Muscle layer of duodenum (tissue), 2 donors: ENCODE results near the gene SPARCL1.
"Not testable (repeated sequence)": the region's sequence is repeated elsewhere in the genome, so short reads cannot be mapped to it uniquely, and the experiment has no call there.

Source experiments
- H3K27ac ChIP-seq: one replicate; pipeline ENCODE4 v1.7.0; 2013; ENCODE audit warnings: mild to moderate bottlenecking, low read length
- H3K27me3 ChIP-seq: one replicate; pipeline ENCODE4 v1.7.0; 2013; ENCODE audit warnings: low read depth, mild to moderate bottlenecking, control low read depth, low read length
- H3K36me3 ChIP-seq, 2 donors: one replicate each; pipeline ENCODE4 v1.7.0; 2013; ENCODE audit warnings: low read length in 2 of 2, control low read depth in 1 of 2, mild to moderate bottlenecking in 1 of 2; ENCODE audit not compliant: insufficient read depth in 2 of 2, control insufficient read depth in 1 of 2
- H3K4me1 ChIP-seq, 2 donors: one replicate each; pipeline ENCODE4 v1.7.0; 2013; ENCODE audit warnings: low read length in 2 of 2, mild to moderate bottlenecking in 2 of 2, control low read depth in 1 of 2, moderate library complexity in 1 of 2; ENCODE audit not compliant: insufficient read depth in 2 of 2, control insufficient read depth in 1 of 2
- H3K4me3 ChIP-seq, 2 donors: one replicate each; pipeline ENCODE4 v1.7.0; 2013; ENCODE audit warnings: low read length in 2 of 2, low read depth in 1 of 2, mild to moderate bottlenecking in 1 of 2
- H3K9me3 ChIP-seq, 2 donors: one replicate each; pipeline ENCODE4 v1.7.0; 2013; ENCODE audit warnings: low read length in 2 of 2, control low read depth in 1 of 2, mild to moderate bottlenecking in 1 of 2; ENCODE audit not compliant: control insufficient read depth in 1 of 2
- donor health status: healthy.

Gene SPARCL1

DNA sequence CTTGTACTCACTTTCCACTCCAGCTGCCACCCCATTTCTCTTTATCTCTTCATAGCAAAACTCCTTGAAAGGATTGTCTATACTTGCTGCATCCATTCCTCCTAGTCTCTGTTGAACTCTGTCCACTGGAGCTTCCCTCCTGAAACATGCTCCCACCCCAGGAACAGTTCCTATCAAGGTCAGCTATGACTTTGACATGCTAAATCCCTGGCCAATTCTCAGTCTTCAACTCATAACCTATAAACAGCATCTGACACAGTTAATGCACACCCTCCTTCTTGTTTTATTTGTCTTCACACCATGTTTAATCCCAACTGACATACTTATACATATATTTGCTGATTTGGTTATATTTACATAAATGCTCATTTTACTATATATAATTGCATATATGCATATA lies 47.8 kb downstream of the SPARCL1 start:
- H3K4me1 ChIP-seq, result no peaks in the 10 kb centered on the region
- no peak overlapping the region for H3K4me3 ChIP-seq
- peaks cover 19 to 48% of the 10 kb centered on the region in 2 donors for H3K36me3 ChIP-seq
- no peak overlapping the region for H3K27ac ChIP-seq
- H3K9me3 ChIP-seq, result no peaks in the 10 kb centered on the region
- no peaks in the 10 kb centered on the region for H3K27me3 ChIP-seq

DNA sequence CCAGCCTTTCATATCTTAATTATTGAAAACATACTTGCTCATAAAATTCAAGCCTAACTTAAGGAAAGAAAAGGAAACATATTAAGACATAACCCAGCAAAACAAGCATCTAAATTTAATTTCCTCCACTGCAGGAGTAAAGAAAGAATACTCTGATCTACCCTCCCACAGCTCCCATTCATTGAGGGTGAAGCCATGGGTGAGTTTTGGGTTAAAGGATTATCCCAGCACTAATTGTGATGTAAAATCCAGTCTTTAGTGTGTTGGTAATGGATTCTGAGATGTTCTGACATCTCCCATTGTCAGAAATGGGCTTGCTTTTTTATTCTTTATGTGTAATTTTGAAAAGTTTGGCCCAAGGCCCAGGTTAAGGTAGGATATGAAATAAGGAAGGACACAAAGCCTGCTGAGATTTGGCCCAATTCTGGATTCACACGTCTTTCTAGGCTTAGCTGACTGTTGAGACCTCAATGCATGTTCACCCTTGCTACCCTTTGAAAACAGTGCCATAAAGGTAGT lies 50.4 kb downstream of the SPARCL1 start:
- no peak overlapping the region for H3K27ac ChIP-seq
- H3K27me3 ChIP-seq, result no peaks in the 10 kb centered on the region
- no peaks in the 10 kb centered on the region for H3K9me3 ChIP-seq
- H3K36me3 ChIP-seq, result peaks cover 27 to 71% of the 10 kb centered on the region in 2 donors
- H3K4me1 ChIP-seq, result no peaks in the 10 kb centered on the region
- no peak overlapping the region for H3K4me3 ChIP-seq

DNA sequence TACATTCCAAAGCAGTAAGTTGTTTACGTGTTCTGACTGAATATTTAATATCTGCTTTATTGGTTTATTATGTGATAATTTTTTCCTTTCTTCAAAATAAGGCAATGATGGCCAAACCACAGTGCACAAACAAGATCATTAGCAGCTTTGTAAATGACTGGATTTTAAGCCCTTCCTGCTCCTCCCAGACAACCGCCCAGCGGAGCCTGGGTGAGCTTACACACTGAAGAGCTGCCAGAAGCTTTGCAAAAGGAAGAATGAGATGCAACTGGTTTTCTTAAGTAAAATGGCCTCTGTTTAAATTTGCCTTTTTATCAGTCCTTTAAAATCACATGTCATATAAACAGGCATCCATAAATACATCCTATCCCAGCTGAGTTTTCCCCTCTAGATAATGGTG lies 52.2 kb downstream of the SPARCL1 start:
- no peak overlapping the region for H3K27ac ChIP-seq
- H3K36me3 ChIP-seq, result peaks cover 35 to 75% of the 10 kb centered on the region in 2 donors
- no peaks in the 10 kb centered on the region for H3K4me1 ChIP-seq
- H3K4me3 ChIP-seq, result no peak overlapping the region
- no peaks in the 10 kb centered on the region for H3K9me3 ChIP-seq
- H3K27me3 ChIP-seq, result no peaks in the 10 kb centered on the region

DNA sequence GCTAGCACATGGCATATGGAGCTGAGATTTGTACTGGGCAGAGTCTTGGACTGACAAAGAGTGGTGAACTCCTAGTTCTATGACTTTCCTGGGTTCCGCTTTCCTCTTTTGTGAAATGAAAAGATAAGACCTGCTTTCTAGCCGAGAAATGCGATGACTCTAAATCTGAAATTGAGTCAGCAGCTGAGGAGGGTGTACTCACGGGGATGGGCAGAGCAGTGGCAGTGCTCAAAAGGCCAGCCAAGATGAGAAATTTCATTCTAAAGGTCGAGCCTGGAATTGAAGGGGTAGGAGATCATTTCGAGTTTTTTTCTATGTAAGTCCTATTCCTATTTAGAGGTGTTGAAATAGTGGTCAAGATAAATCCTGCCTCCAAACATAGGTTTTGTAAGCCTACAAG lies 59.8 kb downstream of the SPARCL1 start:
- no peaks in the 10 kb centered on the region for H3K9me3 ChIP-seq
- peaks cover 8 to 19% of the 10 kb centered on the region in 2 donors for H3K36me3 ChIP-seq
- H3K27ac ChIP-seq, result no peak overlapping the region
- no peaks in the 10 kb centered on the region for H3K4me1 ChIP-seq
- H3K27me3 ChIP-seq, result no peaks in the 10 kb centered on the region
- no peak overlapping the region for H3K4me3 ChIP-seq

- no peaks in the 10 kb centered on the region for H3K9me3 ChIP-seq
- no peaks in the 10 kb centered on the region for H3K27me3 ChIP-seq
- H3K4me1 ChIP-seq, result no peaks in the 10 kb centered on the region
- H3K4me3 ChIP-seq, result no peak overlapping the region
- no peak overlapping the region for H3K27ac ChIP-seq
- no peaks in the 10 kb centered on the region for H3K36me3 ChIP-seq
These were observed 63.3 kb downstream of the SPARCL1 start for GRCh38 chr4:87465739-87466366.

DNA sequence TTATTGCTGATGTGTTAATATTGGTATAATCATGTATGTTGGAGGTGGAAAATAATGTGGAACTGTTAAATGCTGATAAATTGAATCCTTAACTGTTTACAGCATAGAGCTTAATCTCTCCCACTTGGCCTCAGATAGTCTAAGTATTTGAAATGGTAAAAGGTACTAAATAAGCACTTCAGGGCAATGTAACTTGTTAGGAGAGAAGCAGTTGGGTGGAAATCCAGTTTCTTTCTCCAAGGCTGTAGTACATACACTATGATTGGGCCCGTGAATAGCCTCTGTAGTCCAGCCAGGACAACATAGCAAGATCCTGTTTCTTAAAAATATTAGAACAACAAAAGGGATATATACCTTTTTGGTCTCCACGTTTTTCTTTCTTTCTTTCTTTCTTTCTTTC lies 67.1 kb downstream of the SPARCL1 start:
- Histone ChIP-seq H3K27ac (no peak overlapping the region), H3K9me3 (no peaks in the 10 kb centered on the region), H3K36me3 (peaks cover 4 to 14% of the 10 kb centered on the region in 2 donors), H3K27me3 (no peaks in the 10 kb centered on the region), H3K4me3 (no peak overlapping the region), H3K4me1 (no peaks in the 10 kb centered on the region)

DNA sequence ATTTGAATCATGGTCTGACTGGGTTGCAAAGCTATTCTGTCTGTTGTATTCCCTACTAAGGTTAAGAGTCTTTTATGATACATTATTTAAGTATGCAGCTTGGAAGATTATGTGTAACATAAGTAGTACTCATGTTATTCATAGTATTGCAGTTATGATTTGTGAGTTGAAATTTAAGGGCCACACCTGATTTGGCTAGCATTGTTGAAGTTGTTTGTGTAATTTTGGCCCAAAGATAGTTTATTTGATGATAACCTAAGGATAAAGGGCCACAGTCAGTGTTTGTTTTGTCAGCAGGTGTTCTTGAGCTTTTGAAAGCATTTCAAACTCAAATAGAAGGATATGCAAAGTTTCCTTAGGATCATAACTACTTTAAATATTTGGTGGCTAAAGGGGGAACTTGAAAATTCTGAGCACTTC lies 67.9 kb downstream of the SPARCL1 start:
- Histone ChIP-seq H3K4me3 (no peak overlapping the region), H3K9me3 (no peaks in the 10 kb centered on the region), H3K36me3 (peaks cover 4 to 14% of the 10 kb centered on the region in 2 donors), H3K27ac (no peak overlapping the region), H3K27me3 (no peaks in the 10 kb centered on the region), H3K4me1 (no peaks in the 10 kb centered on the region)

GRCh38 chr4:87458913-87459312 lies 70.3 kb downstream of the SPARCL1 start:
- Histone ChIP-seq H3K36me3 (peaks cover 14 to 18% of the 10 kb centered on the region in 2 donors), H3K9me3 (no peaks in the 10 kb centered on the region), H3K4me3 (no peak overlapping the region), H3K27me3 (no peaks in the 10 kb centered on the region), H3K27ac (no peak overlapping the region), H3K4me1 (no peaks in the 10 kb centered on the region)

GRCh38 chr4:87451537-87451936 lies 77.6 kb downstream of the SPARCL1 start:
- Histone ChIP-seq H3K27ac (no peak overlapping the region), H3K4me1 (peaks cover 0 to 4% of the 10 kb centered on the region in 2 donors), H3K9me3 (no peaks in the 10 kb centered on the region), H3K27me3 (no peaks in the 10 kb centered on the region), H3K4me3 (no peak overlapping the region), H3K36me3 (peaks cover 17 to 21% of the 10 kb centered on the region in 2 donors)

DNA sequence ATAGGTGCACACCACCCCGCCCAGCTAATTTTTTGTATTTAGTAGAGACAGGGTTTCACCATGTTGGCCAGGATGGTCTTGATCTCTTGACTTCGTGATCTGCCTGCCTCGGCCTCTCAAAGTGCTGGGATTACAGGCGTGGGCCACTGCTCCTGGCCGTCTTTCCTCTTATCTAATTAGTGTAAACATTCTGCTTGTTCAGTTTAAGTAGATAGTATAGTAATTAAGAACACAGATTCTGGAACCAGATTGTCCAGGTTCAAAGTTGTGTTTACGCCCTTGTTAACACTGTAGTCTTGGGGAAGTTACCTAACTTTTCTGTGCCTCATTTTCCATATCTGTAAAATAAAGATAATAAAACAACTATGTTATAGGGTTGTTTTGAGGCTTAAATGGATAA lies 82.8 kb downstream of the SPARCL1 start:
- H3K27ac ChIP-seq, H3K27me3 ChIP-seq, H3K9me3 ChIP-seq, H3K4me1 ChIP-seq, H3K4me3 ChIP-seq: not testable (repeated sequence)
- H3K36me3 ChIP-seq, result peaks cover 19 to 49% of the 10 kb centered on the region in 2 donors

DNA sequence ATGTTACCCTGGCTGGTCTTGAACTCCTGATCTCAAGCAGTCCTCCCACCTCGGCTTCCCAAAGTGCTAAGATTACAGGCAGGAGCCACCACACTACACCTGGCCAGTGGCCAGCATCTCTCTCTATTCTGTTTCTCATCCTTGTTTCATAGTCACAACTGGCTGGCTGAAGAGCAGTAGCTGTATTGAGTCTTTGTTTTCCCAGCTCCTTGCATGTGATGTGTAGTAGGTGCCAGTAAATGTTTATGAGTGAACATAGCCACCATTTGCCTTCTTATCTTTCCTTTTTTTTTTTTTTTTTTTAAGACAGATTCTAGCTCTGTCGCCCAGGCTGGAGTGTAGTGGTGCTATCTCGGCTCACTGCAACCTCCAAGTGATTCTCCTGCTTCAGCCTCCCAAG lies 83.2 kb downstream of the SPARCL1 start:
- no peak overlapping the region for H3K4me3 ChIP-seq
- H3K36me3 ChIP-seq, result peaks cover 19 to 46% of the 10 kb centered on the region in 2 donors
- no peak overlapping the region for H3K27ac ChIP-seq
- no peaks in the 10 kb centered on the region for H3K9me3 ChIP-seq
- H3K4me1 ChIP-seq, result peaks cover 0 to 4% of the 10 kb centered on the region in 2 donors
- H3K27me3 ChIP-seq, result no peaks in the 10 kb centered on the region

GRCh38 chr4:87444741-87445140 lies 84.4 kb downstream of the SPARCL1 start:
- H3K4me3 ChIP-seq, result no peak overlapping the region
- H3K27ac ChIP-seq, result no peak overlapping the region
- H3K9me3 ChIP-seq, result no peaks in the 10 kb centered on the region
- H3K27me3 ChIP-seq, result no peaks in the 10 kb centered on the region
- peaks cover 0 to 4% of the 10 kb centered on the region in 2 donors for H3K4me1 ChIP-seq
- peaks cover 21 to 40% of the 10 kb centered on the region in 2 donors for H3K36me3 ChIP-seq
